ENCODE results near the gene FLNC.

DNA sequence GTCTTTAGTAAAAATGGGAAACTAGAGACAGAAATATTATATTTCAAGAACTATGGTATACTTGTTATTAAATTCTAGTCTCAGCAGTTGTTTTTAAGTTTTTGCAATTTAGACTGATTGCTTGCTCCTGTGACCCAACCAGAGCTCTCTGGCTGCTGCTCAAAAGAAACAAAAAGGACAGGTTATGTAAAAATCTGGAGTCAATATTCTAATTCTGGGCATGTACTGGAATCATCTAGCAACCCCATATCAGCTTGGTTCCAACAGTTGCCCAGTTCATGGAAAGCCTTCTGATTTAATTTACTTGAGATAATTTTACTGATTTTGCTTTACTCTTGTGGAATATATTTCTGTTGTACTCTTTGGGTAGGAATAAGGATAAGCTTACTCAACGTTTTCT lies 70.0 kb downstream of the FLNC start:
- TF ChIP-seq CTCF (conservative IDR thresholded peaks at IDR 0.05 in 1 of 2, IDR thresholded peaks at IDR 0.05 in 1 of 2; ENCODE audit: extremely low read depth in 1 of 2, insufficient read depth in 1 of 2, low read depth in 1 of 2, low read length in 2 of 2): no peak
- no peak for TF ChIP-seq EZH2 (IDR thresholded peaks at IDR 0.05; ENCODE audit: borderline replicate concordance, low read length)
